Activated T-cell treated with anti-CD3 and anti-CD28 coated beads, Interleukin-2, amount 50 U/mL, for 4 hours (primary cell): ENCODE measurements around the gene TMEM132E. TPM values are rescaled to one million over a fixed set of nuclear protein-coding genes. Genes with fewer than 3 reads are reported as not detected.

Experiments
- ATAC-seq, 2 donors: fragments of 200-7000 bp; cut with Tn5 transposase; one replicate each; pipeline ENCODE4 v1.10.0; 2021
- DNase-seq: peaks from one replicate; pipeline ENCODE4 v3.0.0-alpha.2; 2020
- H3K27me3 Mint-ChIP-seq: one replicate; pipeline ENCODE4 v1.8.0; 2021; ENCODE audit warnings: low read depth, mixed read lengths
- H3K36me3 Mint-ChIP-seq: one replicate; pipeline ENCODE4 v1.8.0; 2022; ENCODE audit warnings: mixed read lengths; ENCODE audit not compliant: insufficient read depth
- H3K4me1 Mint-ChIP-seq: one replicate; pipeline ENCODE4 v1.8.0; 2021; ENCODE audit warnings: low read depth, mixed read lengths
- H3K4me3 Mint-ChIP-seq: one replicate; pipeline ENCODE4 v1.8.0; 2021; ENCODE audit warnings: mild to moderate bottlenecking, moderate library complexity, mixed read lengths
- H3K9me3 Mint-ChIP-seq: one replicate; pipeline ENCODE4 v1.8.0; 2021; ENCODE audit warnings: mixed read lengths
- total RNA-seq, 3 donors: library from RNA; stranded (reverse); gene quantifications; one replicate each; pipeline ENCODE4 v1.2.1, GENCODE V29; 2021

The TMEM132E gene
- total RNA-seq, 3 donors from 2014 or later: 0.05 to 0.14 (median 0.10) TPM

GRCh38 chr17:34665819-34666763 lies 86.7 kb downstream of the TMEM132E start:
- H3K27me3 Mint-ChIP-seq: peaks cover 7% of the 10 kb centered on the region
- H3K4me3 Mint-ChIP-seq: no peak overlapping the region
- H3K36me3 Mint-ChIP-seq: no peaks in the 10 kb centered on the region
- no peak for ATAC-seq
- no peak for DNase-seq
- H3K9me3 Mint-ChIP-seq: no peaks in the 10 kb centered on the region
- peaks cover 8% of the 10 kb centered on the region for H3K4me1 Mint-ChIP-seq

DNA sequence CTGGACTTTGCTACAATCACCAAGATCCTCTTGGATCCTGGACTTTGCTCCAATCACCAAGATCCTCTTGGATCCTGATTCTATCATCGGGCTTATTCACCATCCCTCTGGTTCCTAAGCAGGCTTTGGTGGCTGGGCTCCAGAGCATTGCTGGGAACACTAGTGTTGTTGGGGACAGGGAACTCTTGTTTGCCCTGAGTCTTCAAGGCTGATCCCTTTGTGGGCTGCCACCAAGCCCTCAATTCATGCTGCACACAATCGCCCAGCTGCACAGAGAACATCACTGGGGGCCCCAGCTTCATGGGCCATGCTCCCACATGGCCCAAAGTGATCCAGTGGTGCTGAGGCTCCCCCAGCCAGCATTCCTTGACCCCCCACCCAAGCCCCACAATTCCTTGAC lies 88.3 kb downstream of the TMEM132E start:
- H3K27me3 Mint-ChIP-seq: peaks cover 7% of the 10 kb centered on the region
- DNase-seq: no peak
- H3K36me3 Mint-ChIP-seq: no peaks in the 10 kb centered on the region
- peaks cover 8% of the 10 kb centered on the region for H3K4me1 Mint-ChIP-seq
- no peak for ATAC-seq
- no peaks in the 10 kb centered on the region for H3K9me3 Mint-ChIP-seq
- no peak overlapping the region for H3K4me3 Mint-ChIP-seq

GRCh38 chr17:34668206-34668605 lies 88.8 kb downstream of the TMEM132E start:
- peaks cover 7% of the 10 kb centered on the region for H3K27me3 Mint-ChIP-seq
- H3K4me1 Mint-ChIP-seq: peaks cover 8% of the 10 kb centered on the region
- H3K9me3 Mint-ChIP-seq: no peaks in the 10 kb centered on the region
- H3K36me3 Mint-ChIP-seq: no peaks in the 10 kb centered on the region
- ATAC-seq (no peak), DNase-seq (no peak)
- no peak overlapping the region for H3K4me3 Mint-ChIP-seq

- Mint-ChIP-seq H3K4me1 (peaks cover 8% of the 10 kb centered on the region), H3K4me3 (no peak overlapping the region), H3K9me3 (no peaks in the 10 kb centered on the region), H3K36me3 (no peaks in the 10 kb centered on the region), H3K27me3 (peaks cover 9% of the 10 kb centered on the region)
- ATAC-seq: no peak
- no peak for DNase-seq
Observed at GRCh38 chr17:34669511-34669910, 90.1 kb downstream of the TMEM132E start.

DNA sequence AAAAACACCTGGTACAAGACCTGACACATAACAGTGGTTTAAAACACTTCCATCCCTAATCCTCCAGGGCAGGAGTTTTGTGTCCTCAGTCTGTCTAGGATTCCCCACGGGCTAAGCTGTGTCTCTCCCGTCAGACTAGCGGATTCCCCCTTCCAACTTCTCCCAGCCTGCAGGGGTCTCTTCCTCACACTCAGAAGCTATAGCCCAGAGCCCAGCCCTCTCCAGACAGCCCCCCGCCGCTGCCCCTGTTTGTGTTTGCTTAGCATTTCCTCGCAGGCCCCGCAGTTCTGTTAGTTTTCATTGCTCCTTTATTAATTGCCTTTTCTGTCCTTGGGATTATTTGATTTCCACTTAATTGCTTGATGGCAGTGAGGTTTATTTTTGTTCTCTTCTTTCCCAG lies 91.2 kb downstream of the TMEM132E start:
- Mint-ChIP-seq H3K36me3 (no peaks in the 10 kb centered on the region), H3K4me1 (peaks cover 1% of the 10 kb centered on the region), H3K9me3 (no peaks in the 10 kb centered on the region), H3K27me3 (peaks cover 9% of the 10 kb centered on the region), H3K4me3 (no peak overlapping the region)
- ATAC-seq (no peak), DNase-seq (no peak)

DNA sequence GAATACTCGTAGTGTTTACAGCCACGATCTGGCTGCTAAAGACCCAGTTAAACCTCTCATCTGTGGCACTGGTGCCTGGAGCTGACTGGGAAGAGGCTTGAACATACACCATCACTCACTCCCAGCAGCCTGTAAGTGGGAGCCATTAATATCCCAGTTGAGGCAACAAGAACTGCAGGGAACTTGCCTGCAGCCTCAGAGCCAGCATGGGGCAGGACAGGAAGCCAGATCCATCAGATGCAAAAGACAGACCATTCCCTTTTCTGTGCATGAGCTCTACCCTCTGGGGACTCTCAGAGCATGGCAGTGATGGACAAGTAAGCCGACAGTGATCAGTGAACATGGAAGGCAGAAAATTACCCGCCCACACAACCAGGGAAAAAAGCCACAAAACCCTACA lies 91.8 kb downstream of the TMEM132E start:
- H3K4me3 Mint-ChIP-seq: no peak overlapping the region
- DNase-seq: no peak
- no peaks in the 10 kb centered on the region for H3K9me3 Mint-ChIP-seq
- H3K27me3 Mint-ChIP-seq: peaks cover 9% of the 10 kb centered on the region
- no peaks in the 10 kb centered on the region for H3K4me1 Mint-ChIP-seq
- no peaks in the 10 kb centered on the region for H3K36me3 Mint-ChIP-seq
- no peak for ATAC-seq

- no peak for ATAC-seq
- Mint-ChIP-seq H3K4me1 (no peaks in the 10 kb centered on the region), H3K27me3 (peaks cover 5% of the 10 kb centered on the region), H3K9me3 (no peaks in the 10 kb centered on the region), H3K36me3 (no peaks in the 10 kb centered on the region), H3K4me3 (no peak overlapping the region)
- DNase-seq: no peak
Observed at GRCh38 chr17:34672176-34672785, 92.9 kb downstream of the TMEM132E start.

GRCh38 chr17:34673516-34673915 lies 94.1 kb downstream of the TMEM132E start:
- Mint-ChIP-seq H3K9me3 (no peaks in the 10 kb centered on the region), H3K27me3 (peaks cover 9% of the 10 kb centered on the region), H3K36me3 (no peaks in the 10 kb centered on the region), H3K4me3 (no peak overlapping the region), H3K4me1 (no peaks in the 10 kb centered on the region)
- ATAC-seq (no peak), DNase-seq (no peak)

DNA sequence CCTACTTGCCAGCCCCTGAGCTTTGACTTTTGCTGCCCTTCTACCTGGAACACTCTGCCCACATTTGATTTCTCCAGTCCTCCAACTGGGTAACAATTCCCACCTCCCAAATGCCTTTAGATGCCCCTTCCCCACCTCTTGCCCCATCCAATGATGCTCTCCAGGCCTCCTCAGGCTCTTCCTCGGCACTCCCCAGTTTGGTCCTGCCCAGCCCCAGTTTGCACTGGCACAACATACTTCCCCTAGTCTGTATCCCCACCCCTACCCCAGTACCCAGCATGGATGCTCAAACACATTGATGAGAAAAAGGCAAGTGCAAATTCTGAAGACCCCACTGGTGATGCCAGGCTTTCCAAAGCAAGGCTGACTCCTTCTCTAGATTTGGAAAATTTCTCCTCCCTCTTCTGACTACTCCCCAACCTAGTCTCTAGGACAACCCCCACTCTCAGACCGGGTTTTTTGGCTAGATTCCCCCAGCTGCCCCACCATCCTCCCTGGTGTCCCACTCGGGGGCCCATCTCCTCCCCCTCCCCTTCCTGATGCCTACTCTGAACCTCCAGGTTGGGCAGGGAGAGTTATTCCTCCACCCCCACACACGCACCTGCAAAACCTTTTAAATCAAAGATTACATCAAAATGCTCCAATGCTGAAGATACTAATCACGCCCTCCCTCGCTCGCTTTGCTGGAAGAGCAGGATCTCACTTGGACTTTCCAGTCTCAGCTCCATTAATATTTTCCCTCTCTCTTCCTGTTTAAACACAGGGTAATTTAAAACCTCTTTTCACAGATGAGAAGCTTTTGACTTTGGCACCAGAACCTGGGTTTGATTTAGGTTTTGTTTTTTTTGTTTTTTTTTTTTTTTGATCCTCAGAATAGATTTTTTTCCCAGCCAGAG lies 94.9 kb downstream of the TMEM132E start:
- DNase-seq: no peak
- Mint-ChIP-seq H3K36me3 (no peaks in the 10 kb centered on the region), H3K27me3 (peaks cover 10% of the 10 kb centered on the region), H3K4me3 (no peak overlapping the region), H3K4me1 (no peaks in the 10 kb centered on the region), H3K9me3 (no peaks in the 10 kb centered on the region)
- no peak for ATAC-seq

DNA sequence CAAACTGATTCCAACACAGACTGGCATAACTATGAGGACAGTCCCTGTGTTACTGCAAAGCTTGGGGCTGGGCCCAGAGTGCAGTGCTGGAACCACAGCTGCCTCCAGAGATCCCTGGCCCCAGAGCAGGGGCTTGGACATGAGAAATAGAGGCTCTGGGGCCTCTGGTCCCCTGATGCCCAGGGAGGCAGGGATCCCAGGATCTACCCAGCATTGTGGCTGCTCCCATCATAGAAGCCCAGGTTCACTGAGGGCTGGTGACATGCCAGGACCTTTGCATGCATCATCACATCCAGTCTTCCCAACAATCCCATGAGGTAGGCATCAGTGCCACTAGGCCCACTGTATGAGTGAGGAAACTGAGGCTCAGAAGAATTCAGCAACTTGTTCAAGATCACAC lies 95.8 kb downstream of the TMEM132E start:
- Mint-ChIP-seq H3K4me1 (no peaks in the 10 kb centered on the region), H3K27me3 (peaks cover 11% of the 10 kb centered on the region), H3K9me3 (no peaks in the 10 kb centered on the region), H3K36me3 (no peaks in the 10 kb centered on the region), H3K4me3 (no peak overlapping the region)
- ATAC-seq: no peak
- DNase-seq: no peak

GRCh38 chr17:34675605-34676004 lies 96.2 kb downstream of the TMEM132E start:
- H3K9me3 Mint-ChIP-seq: no peaks in the 10 kb centered on the region
- no peaks in the 10 kb centered on the region for H3K36me3 Mint-ChIP-seq
- peaks cover 15% of the 10 kb centered on the region for H3K27me3 Mint-ChIP-seq
- H3K4me1 Mint-ChIP-seq: no peaks in the 10 kb centered on the region
- ATAC-seq (no peak), DNase-seq (no peak)
- H3K4me3 Mint-ChIP-seq: no peak overlapping the region

- Mint-ChIP-seq H3K27me3 (peaks cover 20% of the 10 kb centered on the region), H3K36me3 (no peaks in the 10 kb centered on the region), H3K9me3 (no peaks in the 10 kb centered on the region), H3K4me1 (no peaks in the 10 kb centered on the region), H3K4me3 (no peak overlapping the region)
- DNase-seq: no peak
- no peak for ATAC-seq
Observed at GRCh38 chr17:34680151-34680550, 100.8 kb downstream of the TMEM132E start.

- Mint-ChIP-seq H3K9me3 (no peaks in the 10 kb centered on the region), H3K4me3 (no peak overlapping the region), H3K4me1 (no peaks in the 10 kb centered on the region), H3K36me3 (no peaks in the 10 kb centered on the region), H3K27me3 (peaks cover 32% of the 10 kb centered on the region)
- ATAC-seq: no peak
- DNase-seq: no peak
Observed at GRCh38 chr17:34682305-34682704, 102.9 kb downstream of the TMEM132E start.

DNA sequence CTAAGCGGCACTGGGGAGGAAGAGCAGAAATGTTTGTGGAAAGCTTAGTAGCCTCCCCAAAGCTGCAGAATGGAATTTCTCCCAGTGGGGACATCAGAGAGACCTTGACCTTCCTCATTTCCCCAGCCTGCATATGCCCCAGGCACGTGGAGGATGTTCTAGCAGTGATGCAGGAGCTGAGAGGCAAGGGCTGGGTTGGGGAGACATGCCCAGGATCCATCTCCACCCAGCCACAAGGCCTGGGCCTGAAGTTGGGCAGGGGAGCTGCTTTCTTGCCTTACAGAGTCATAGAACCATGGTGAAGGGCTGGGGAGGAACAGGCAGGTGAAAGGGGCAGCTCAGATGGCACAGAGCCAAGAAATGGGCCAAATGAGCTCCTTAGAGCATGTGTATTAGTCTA lies 104.0 kb downstream of the TMEM132E start:
- no peaks in the 10 kb centered on the region for H3K36me3 Mint-ChIP-seq
- no peak overlapping the region for H3K4me3 Mint-ChIP-seq
- H3K9me3 Mint-ChIP-seq: peaks cover 5% of the 10 kb centered on the region
- ATAC-seq (no peak), DNase-seq (no peak)
- no peaks in the 10 kb centered on the region for H3K4me1 Mint-ChIP-seq
- H3K27me3 Mint-ChIP-seq: peaks cover 37% of the 10 kb centered on the region
